HG03039 (cell line): Measurements from ENCODE around the gene MCIDAS.

Experiments
- ATAC-seq: cut with Tn5 transposase; IDR thresholded peaks from one replicate; pipeline ENCODE4 v1.9.1; 2021; ENCODE audit warnings: mild to moderate bottlenecking, moderate library complexity; ENCODE audit not compliant: unreplicated experiment

MCIDAS gene

GRCh38 chr5:55222985-55223811 is 3.9 kb downstream of the MCIDAS start:
- ATAC-seq: no peak

- no peak for ATAC-seq
Measured at GRCh38 chr5:55222092-55222984, 4.8 kb downstream of the MCIDAS start.

GRCh38 chr5:55220433-55221185 is 6.5 kb downstream of the MCIDAS start:
- ATAC-seq: no peak

- no peak for ATAC-seq
Measured at GRCh38 chr5:55219770-55220169, 7.3 kb downstream of the MCIDAS start.

GRCh38 chr5:55218967-55219366 is 8.1 kb downstream of the MCIDAS start:
- no peak for ATAC-seq

GRCh38 chr5:55211184-55211874 is 15.8 kb downstream of the MCIDAS start:
- no peak for ATAC-seq

- no peak for ATAC-seq
Measured at GRCh38 chr5:55205001-55205400, 22.1 kb downstream of the MCIDAS start.

- no peak for ATAC-seq
Measured at GRCh38 chr5:55191165-55191564, 36.0 kb downstream of the MCIDAS start.

GRCh38 chr5:55188656-55189540 is 38.2 kb downstream of the MCIDAS start:
- no peak for ATAC-seq

GRCh38 chr5:55187370-55187769 is 39.7 kb downstream of the MCIDAS start:
- ATAC-seq: no peak

GRCh38 chr5:55180016-55180415 is 47.1 kb downstream of the MCIDAS start:
- ATAC-seq: no peak

GRCh38 chr5:55177078-55177477 is 50.0 kb downstream of the MCIDAS start:
- no peak for ATAC-seq

GRCh38 chr5:55176176-55176818 is 50.8 kb downstream of the MCIDAS start:
- no peak for ATAC-seq

- no peak for ATAC-seq
Measured at GRCh38 chr5:55175781-55176175, 51.3 kb downstream of the MCIDAS start.

- peak; percentile 4 for ATAC-seq
Measured at GRCh38 chr5:55173687-55174230, 53.4 kb downstream of the MCIDAS start.

- peak; percentile 86 for ATAC-seq
Measured at GRCh38 chr5:55172937-55173686, 54.0 kb downstream of the MCIDAS start, which contains the start of gene CDC20B. CDC20B (minus strand) TSS chr5:55173177; CDS start chr5:55173000, 177 bp downstream.

GRCh38 chr5:55172051-55172899 is 54.8 kb downstream of the MCIDAS start:
- peak; percentile 45 for ATAC-seq
